Spleen (tissue), 7 donors: ENCODE data around the gene TEX50.

Source experiments
- CTCF ChIP-seq, 11 experiments: fragments of 200-600 bp in 7 of 11; fragments of 450-650 bp in 4 of 11; sonication (generic) in 4 of 11; IDR thresholded peaks in 8 of 11; conservative IDR thresholded peaks in 3 of 11; 1 replicate in 7 of 11; 2 replicates in 4 of 11; pipeline versions ENCODE4 v1.4.0 to v1.8.0; 2016 to 2021; ENCODE audit warnings: antibody characterized with exemption in 11 of 11, inconsistent platforms in 4 of 11, mild to moderate bottlenecking in 1 of 11
- POLR2A ChIP-seq, 3 donors: fragments of 450-650 bp; IDR thresholded peaks; one replicate each; pipeline ENCODE4 v1.5.1; 2017; ENCODE audit warnings: antibody characterized with exemption in 3 of 3, mild to moderate bottlenecking in 1 of 3
- donor health status: DM: no; HTN: no; CAD: no; lungs with moderate emphysema.
- donor health status: DM: no; HTN: no; CAD: no.
- donor health status: DM: no; HTN: no; CAD: no.

- TF ChIP-seq CTCF (IDR thresholded peaks at IDR 0.05 in 8 of 11, conservative IDR thresholded peaks at IDR 0.05 in 3 of 11): no peak
- no peak for TF ChIP-seq POLR2A (IDR thresholded peaks at IDR 0.05)
Observed at GRCh38 chr1:173601588-173601987, 33.5 kb upstream of the TEX50 start.
